GM12878 (cell line): Measurements from ENCODE around the gene BBC3. TPM values are rescaled to one million over a fixed set of nuclear protein-coding genes. Genes with fewer than 3 reads are reported as not detected.

ENCODE experiments used
- BACH1 ChIP-seq: fragments of 450-650 bp; IDR thresholded peaks from 2 replicates; pipeline ENCODE4 v1.6.1; 2017; ENCODE audit warnings: mild to moderate bottlenecking, borderline replicate concordance
- CBFB ChIP-seq: IDR thresholded peaks from 2 replicates; pipeline ENCODE4 v1.6.1; 2016; ENCODE audit warnings: antibody characterized with exemption, low read depth
- CHD2 ChIP-seq: IDR thresholded peaks from 2 replicates; pipeline ENCODE4 v1.6.1; 2011; ENCODE audit warnings: low read depth, low read length, improper control_type of control experiment, borderline replicate concordance
- CREM ChIP-seq: IDR thresholded peaks from 2 replicates; pipeline ENCODE4 v1.6.1; 2014; ENCODE audit warnings: antibody characterized with exemption, low read depth
- ESRRA ChIP-seq: IDR thresholded peaks from 2 replicates; pipeline ENCODE4 v1.6.1; 2012; ENCODE audit warnings: mild to moderate bottlenecking, low read length, improper control_type of control experiment
- FOXM1 ChIP-seq: IDR thresholded peaks from 2 replicates; pipeline ENCODE4 v1.6.1; 2012; ENCODE audit warnings: low read depth, mild to moderate bottlenecking, inconsistent platforms, low read length, moderate library complexity
- KLF5 ChIP-seq: fragments of 450-650 bp; IDR thresholded peaks from 2 replicates; pipeline ENCODE4 v1.6.1; 2014; ENCODE audit warnings: mild to moderate bottlenecking; ENCODE audit not compliant: partially characterized antibody
- MYB ChIP-seq: fragments of 150-350 bp; IDR thresholded peaks from 2 replicates; pipeline ENCODE4 v1.6.1; 2014; ENCODE audit warnings: mild to moderate bottlenecking, low read depth, low read length, borderline replicate concordance
- NR2C1 ChIP-seq: fragments of 450-650 bp; IDR thresholded peaks from 2 replicates; pipeline ENCODE4 v1.6.1; 2017; ENCODE audit warnings: antibody characterized with exemption, mild to moderate bottlenecking, moderate library complexity
- NR2C2 ChIP-seq: IDR thresholded peaks from 2 replicates; pipeline ENCODE4 v1.6.1; 2011; ENCODE audit warnings: borderline replicate concordance, low read depth; ENCODE audit not compliant: control insufficient read depth, insufficient read length
- NRF1 ChIP-seq: conservative IDR thresholded peaks from 2 replicates; pipeline ENCODE4 v1.6.1; 2011; ENCODE audit warnings: mild to moderate bottlenecking, low read depth, low read length, improper control_type of control experiment
- PAX5 ChIP-seq: IDR thresholded peaks from 2 replicates; pipeline ENCODE4 v1.6.1; 2011; ENCODE audit warnings: low read depth, low read length, borderline replicate concordance
- POU2F2 ChIP-seq: IDR thresholded peaks from 3 replicates; pipeline ENCODE4 v1.6.1; 2011; ENCODE audit warnings: low read depth, mild to moderate bottlenecking, low read length, borderline replicate concordance
- RAD51 ChIP-seq: fragments of 450-650 bp; IDR thresholded peaks from 2 replicates; pipeline ENCODE4 v1.6.1; 2016; ENCODE audit warnings: moderate library complexity, mild to moderate bottlenecking, inconsistent platforms
- RFX5 ChIP-seq: IDR thresholded peaks from 2 replicates; pipeline ENCODE4 v1.6.1; 2011; ENCODE audit warnings: low read depth, low read length, improper control_type of control experiment
- RUNX3 ChIP-seq: IDR thresholded peaks from 2 replicates; pipeline ENCODE4 v1.6.1; 2012; ENCODE audit warnings: low read length, inconsistent platforms
- SMAD1 ChIP-seq: fragments of 450-650 bp; IDR thresholded peaks from 2 replicates; pipeline ENCODE4 v1.6.1; 2018; ENCODE audit warnings: mild to moderate bottlenecking, low read depth; ENCODE audit not compliant: partially characterized antibody
- SMAD5 ChIP-seq: IDR thresholded peaks from 2 replicates; pipeline ENCODE4 v1.6.1; 2016; ENCODE audit warnings: antibody characterized with exemption, low read depth
- SRF ChIP-seq, 2 experiments: IDR thresholded peaks; 2 replicates each; pipeline ENCODE4 v1.6.1; 2011; ENCODE audit warnings: low read depth in 2 of 2, low read length in 2 of 2, mild to moderate bottlenecking in 1 of 2, moderate library complexity in 1 of 2
- STAT3 ChIP-seq: IDR thresholded peaks from 2 replicates; pipeline ENCODE4 v1.6.1; 2011; ENCODE audit warnings: low read depth, low read length, improper control_type of control experiment
- TCF12 ChIP-seq: IDR thresholded peaks from 2 replicates; pipeline ENCODE4 v1.6.1; 2011; ENCODE audit warnings: low read depth, mild to moderate bottlenecking, low read length
- TCF7 ChIP-seq: IDR thresholded peaks from 2 replicates; pipeline ENCODE4 v1.6.1; 2014; ENCODE audit warnings: antibody characterized with exemption, borderline replicate concordance
- polyA plus RNA-seq, 11 experiments: library from polyadenylated mRNA; depleted of rRNA in 4 of 11; unstranded in 6 of 11; stranded (reverse) in 5 of 11; fragments of >200 nt; fragmentation: Nextera tagmentation in 4 of 11; fragmentation: Illumina TruSeq in 1 of 11; extraction: Ambion mirVana in 4 of 11; extraction: Trizol in 1 of 11; gene quantifications; 1 replicate in 1 of 11; 2 replicates in 10 of 11; pipeline versions ENCODE4 v1.2.1 to v1.2.3, GENCODE V29; 2011 to 2016; ENCODE audit warnings: inconsistent platforms in 2 of 11, missing spikeins in 2 of 11, low read depth in 1 of 11
- total RNA-seq, 4 experiments: library from RNA; depleted of rRNA in 3 of 4; stranded (reverse); fragments of >200 nt in 3 of 4; fragmentation: Illumina TruSeq in 1 of 4; extraction: Trizol in 1 of 4; gene quantifications; 2 replicates each; pipeline versions ENCODE4 v1.2.1 to v1.2.3, GENCODE V29; 2013 to 2021
- TF ChIP-seq, protein P1 (sequence below): fragments of 450-650 bp; IDR thresholded peaks from 2 replicates; pipeline ENCODE4 v1.6.1; 2016; ENCODE audit warnings: mild to moderate bottlenecking

BBC3 gene
- total and polyA plus RNA-seq, 10 of the 15 experiments (the other 5 are each of a cell fraction or from before 2014, with no cell fraction given), result 0.10 to 17.9 (median 7.5) TPM

DNA sequence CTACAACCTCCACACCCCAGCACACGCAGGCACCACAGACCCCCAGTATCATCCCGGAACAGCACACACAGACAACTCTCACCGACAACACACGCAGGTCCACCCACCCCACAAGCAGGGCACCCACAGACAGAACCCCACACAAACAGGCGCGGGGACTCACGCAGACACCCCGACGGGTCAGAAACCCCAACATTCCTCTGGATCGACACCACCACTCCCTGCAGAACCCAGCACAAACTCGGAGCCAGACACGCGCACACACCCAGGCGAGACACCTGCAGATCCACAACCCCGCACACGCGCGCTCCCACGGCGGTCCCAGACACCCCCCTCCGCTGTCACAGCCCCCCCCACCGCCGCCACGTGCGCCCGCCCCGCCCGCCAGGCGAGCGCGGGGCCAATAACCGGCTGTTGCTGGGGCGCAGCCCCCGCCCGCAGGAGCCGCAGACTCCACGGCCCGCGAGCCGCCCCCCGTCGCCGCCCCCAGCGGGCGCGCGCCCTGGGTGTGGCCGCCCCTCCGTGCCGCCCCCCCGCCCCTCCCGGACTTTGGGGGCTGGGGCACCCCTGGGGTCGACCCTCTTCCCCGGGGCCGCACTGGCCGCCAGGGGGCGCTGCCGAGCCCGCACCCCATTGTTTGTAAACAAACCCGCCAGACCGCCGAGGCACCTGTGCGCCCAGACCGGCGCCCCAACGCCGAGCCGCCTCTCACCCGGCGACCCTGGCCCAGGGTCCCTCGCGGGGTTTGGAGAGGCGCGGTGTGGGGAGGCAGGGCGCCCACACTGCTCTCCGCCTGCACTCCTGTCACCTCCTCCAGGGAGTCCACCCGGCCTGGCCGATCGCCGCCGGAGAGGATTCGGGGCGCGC is 712 bp downstream of the BBC3 start (continued):
- TF ChIP-seq PAX5 (no peak), RUNX3 (peak; percentile 42; the same call in 1 of the 2 replicates), TCF7 (no peak), KLF5 (no peak), MYB (no peak), NR2C1 (0 out of 2 replicates have a peak, but pooled peaks have one; percentile 20), POU2F2 (no peak), RFX5 (peak; percentile 70), STAT3 (no peak), CBFB (no peak), TCF12 (0 out of 2 replicates have a peak, but pooled peaks have one; percentile 56), RAD51 (no peak), FOXM1 (no peak), BACH1 (0 out of 2 replicates have a peak, but pooled peaks have one; percentile 40), NR2C2 (no peak), ESRRA (no peak), SRF (IDR thresholded peaks at IDR 0.05; ENCODE audit: low read depth in 2 of 2, low read length in 2 of 2) (no peak), SMAD1 (no peak), SMAD5 (no peak), NRF1 (no peak), CHD2 (no peak), CREM (peak; percentile 27; the same call in 1 of the 2 replicates)
- TF ChIP-seq, protein P1, sequence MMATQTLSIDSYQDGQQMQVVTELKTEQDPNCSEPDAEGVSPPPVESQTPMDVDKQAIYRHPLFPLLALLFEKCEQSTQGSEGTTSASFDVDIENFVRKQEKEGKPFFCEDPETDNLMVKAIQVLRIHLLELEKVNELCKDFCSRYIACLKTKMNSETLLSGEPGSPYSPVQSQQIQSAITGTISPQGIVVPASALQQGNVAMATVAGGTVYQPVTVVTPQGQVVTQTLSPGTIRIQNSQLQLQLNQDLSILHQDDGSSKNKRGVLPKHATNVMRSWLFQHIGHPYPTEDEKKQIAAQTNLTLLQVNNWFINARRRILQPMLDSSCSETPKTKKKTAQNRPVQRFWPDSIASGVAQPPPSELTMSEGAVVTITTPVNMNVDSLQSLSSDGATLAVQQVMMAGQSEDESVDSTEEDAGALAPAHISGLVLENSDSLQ, result peak; percentile 20; the same call in 1 of the 2 replicates
